ENCODE measurements around the gene RAB3D. TPM values are rescaled to one million over a fixed set of nuclear protein-coding genes. Genes with fewer than 3 reads are reported as not detected.

The RAB3D gene
- total RNA-seq, 2 experiments from 2014 or later: 1.2 to 2.2 TPM

DNA sequence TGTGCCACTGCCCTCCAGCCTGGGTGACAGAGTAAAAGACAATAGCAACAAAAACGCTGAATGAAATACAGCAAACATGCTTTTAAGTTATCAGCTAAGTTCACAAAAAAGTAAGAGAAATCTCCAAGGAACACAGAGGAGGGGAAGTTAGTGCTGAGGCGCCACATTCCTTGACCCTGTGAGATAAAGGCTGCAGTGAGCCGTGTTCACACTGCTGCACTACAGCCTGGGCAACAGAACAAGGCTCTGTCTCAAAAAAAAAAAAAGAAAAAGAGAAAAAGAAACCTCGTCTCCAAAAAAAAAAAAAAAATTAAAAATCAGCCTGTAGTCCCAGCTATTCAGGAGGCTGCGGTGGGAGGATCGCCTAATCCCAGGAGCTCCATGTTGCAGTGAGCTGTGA lies 60.8 kb downstream of the RAB3D start:
- no peak overlapping the region for H3K4me3 Mint-ChIP-seq
- H3K27me3 Mint-ChIP-seq: peaks cover 56% of the 10 kb centered on the region
- ChIA-PET CTCF (no interaction called here), POLR2A (no interaction called here)
- peaks cover 15% of the 10 kb centered on the region for H3K4me1 Mint-ChIP-seq (ENCODE audit: low read depth)
- H3K4me1 ChIP-seq (ENCODE audit: insufficient read depth, low read length): peaks cover 22% of the 10 kb centered on the region
- ATAC-seq (ENCODE audit: poor library complexity) (no peak), DNase-seq (no peak)
- no peaks in the 10 kb centered on the region for H3K36me3 Mint-ChIP-seq (ENCODE audit: low read depth)
- H3K4me3 ChIP-seq (ENCODE audit: low read length): no peak overlapping the region
- intact Hi-C loops (cut with DNase I, micrococcal nuclease): no loop called here
- H3K9me3 ChIP-seq (ENCODE audit: control insufficient read depth in 1 of 2, insufficient read depth in 1 of 2, low read length in 2 of 2): peaks cover 21 to 50% of the 10 kb centered on the region in 2 experiments
- H3K27me3 ChIP-seq (ENCODE audit: control insufficient read depth in 1 of 2, insufficient read depth in 2 of 2, low read length in 2 of 2): peaks cover 29% of the 10 kb centered on the region in 2 experiments
- H3K36me3 ChIP-seq (ENCODE audit: insufficient read depth, low read length): no peaks in the 10 kb centered on the region
- no peaks in the 10 kb centered on the region for H3K9me3 Mint-ChIP-seq
- no peak overlapping the region for H3K27ac ChIP-seq (ENCODE audit: low read depth in 1 of 2, low read length in 2 of 2)
- no peak overlapping the region for H3K27ac Mint-ChIP-seq
- TF ChIP-seq, protein P1, sequence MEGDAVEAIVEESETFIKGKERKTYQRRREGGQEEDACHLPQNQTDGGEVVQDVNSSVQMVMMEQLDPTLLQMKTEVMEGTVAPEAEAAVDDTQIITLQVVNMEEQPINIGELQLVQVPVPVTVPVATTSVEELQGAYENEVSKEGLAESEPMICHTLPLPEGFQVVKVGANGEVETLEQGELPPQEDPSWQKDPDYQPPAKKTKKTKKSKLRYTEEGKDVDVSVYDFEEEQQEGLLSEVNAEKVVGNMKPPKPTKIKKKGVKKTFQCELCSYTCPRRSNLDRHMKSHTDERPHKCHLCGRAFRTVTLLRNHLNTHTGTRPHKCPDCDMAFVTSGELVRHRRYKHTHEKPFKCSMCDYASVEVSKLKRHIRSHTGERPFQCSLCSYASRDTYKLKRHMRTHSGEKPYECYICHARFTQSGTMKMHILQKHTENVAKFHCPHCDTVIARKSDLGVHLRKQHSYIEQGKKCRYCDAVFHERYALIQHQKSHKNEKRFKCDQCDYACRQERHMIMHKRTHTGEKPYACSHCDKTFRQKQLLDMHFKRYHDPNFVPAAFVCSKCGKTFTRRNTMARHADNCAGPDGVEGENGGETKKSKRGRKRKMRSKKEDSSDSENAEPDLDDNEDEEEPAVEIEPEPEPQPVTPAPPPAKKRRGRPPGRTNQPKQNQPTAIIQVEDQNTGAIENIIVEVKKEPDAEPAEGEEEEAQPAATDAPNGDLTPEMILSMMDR (IDR thresholded peaks at IDR 0.05): no peak

- Mint-ChIP-seq H3K4me3 (no peak overlapping the region), H3K27ac (no peak overlapping the region), H3K4me1 (ENCODE audit: low read depth) (peaks cover 4% of the 10 kb centered on the region), H3K36me3 (ENCODE audit: low read depth) (no peaks in the 10 kb centered on the region), H3K27me3 (peaks cover 48% of the 10 kb centered on the region), H3K9me3 (no peaks in the 10 kb centered on the region)
- Histone ChIP-seq H3K27ac (ENCODE audit: low read depth in 1 of 2, low read length in 2 of 2) (no peak overlapping the region), H3K4me1 (ENCODE audit: insufficient read depth, low read length) (peaks cover 10% of the 10 kb centered on the region), H3K9me3 (ENCODE audit: control insufficient read depth in 1 of 2, insufficient read depth in 1 of 2, low read length in 2 of 2) (peaks cover 18 to 35% of the 10 kb centered on the region in 2 experiments), H3K4me3 (ENCODE audit: low read length) (no peak overlapping the region), H3K36me3 (ENCODE audit: insufficient read depth, low read length) (no peaks in the 10 kb centered on the region), H3K27me3 (ENCODE audit: control insufficient read depth in 1 of 2, insufficient read depth in 2 of 2, low read length in 2 of 2) (peaks cover 17 to 24% of the 10 kb centered on the region in 2 experiments)
- ATAC-seq (ENCODE audit: poor library complexity): no peak
- POLR2A ChIA-PET: no interaction called here
- CTCF ChIA-PET: no interaction called here
- intact Hi-C loops (cut with DNase I, micrococcal nuclease): no loop called here
- DNase-seq: no peak
- TF ChIP-seq, protein P1 (IDR thresholded peaks at IDR 0.05): no peak
These were observed 64.8 kb downstream of the RAB3D start for GRCh38 chr19:11274533-11275086.

GRCh38 chr19:11273989-11274388 lies 65.5 kb downstream of the RAB3D start:
- H3K4me3 ChIP-seq (ENCODE audit: low read length): no peak overlapping the region
- peaks cover 24 to 25% of the 10 kb centered on the region in 2 experiments for H3K27me3 ChIP-seq (ENCODE audit: control insufficient read depth in 1 of 2, insufficient read depth in 2 of 2, low read length in 2 of 2)
- H3K36me3 ChIP-seq (ENCODE audit: insufficient read depth, low read length): no peaks in the 10 kb centered on the region
- CTCF ChIA-PET: no interaction called here
- peaks cover 3% of the 10 kb centered on the region for H3K4me1 ChIP-seq (ENCODE audit: insufficient read depth, low read length)
- Mint-ChIP-seq H3K9me3 (no peaks in the 10 kb centered on the region), H3K27me3 (peaks cover 51% of the 10 kb centered on the region), H3K4me3 (no peak overlapping the region), H3K36me3 (ENCODE audit: low read depth) (no peaks in the 10 kb centered on the region), H3K27ac (no peak overlapping the region), H3K4me1 (ENCODE audit: low read depth) (no peaks in the 10 kb centered on the region)
- no peak overlapping the region for H3K27ac ChIP-seq (ENCODE audit: low read depth in 1 of 2, low read length in 2 of 2)
- DNase-seq (no peak), ATAC-seq (ENCODE audit: poor library complexity) (no peak)
- H3K9me3 ChIP-seq (ENCODE audit: control insufficient read depth in 1 of 2, insufficient read depth in 1 of 2, low read length in 2 of 2): peaks cover 12 to 30% of the 10 kb centered on the region in 2 experiments
- intact Hi-C loops (cut with DNase I, micrococcal nuclease): no loop called here
- TF ChIP-seq, protein P1 (IDR thresholded peaks at IDR 0.05): no peak
- POLR2A ChIA-PET: no interaction called here
